ENCODE data around the gene MLH3. TPM values are rescaled to one million over a fixed set of nuclear protein-coding genes. Genes with fewer than 3 reads are reported as not detected.

Gene MLH3
- total RNA-seq, 1 donor from 2014 or later, result 17.1 TPM

DNA sequence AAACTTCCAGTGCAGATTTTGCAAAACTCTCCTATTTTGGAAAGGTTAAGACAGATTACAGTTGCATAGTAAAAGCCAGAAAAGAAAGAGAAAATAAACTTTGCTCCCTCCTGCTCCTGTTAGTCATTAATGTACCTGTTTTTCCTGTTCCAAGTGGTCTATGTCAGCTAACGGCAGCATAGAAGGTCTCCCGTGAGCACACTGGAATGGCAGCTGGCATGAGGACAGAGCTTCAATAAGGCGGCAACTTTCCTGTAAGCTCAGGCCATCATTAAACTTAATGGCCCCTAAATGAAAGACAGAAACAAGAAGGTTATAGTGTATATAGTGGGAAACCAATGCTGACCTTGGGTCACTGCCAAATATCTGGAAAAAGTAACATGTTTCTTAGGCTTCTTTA is 32.6 kb downstream of the MLH3 start:
- H3K9me3 Mint-ChIP-seq (ENCODE audit: unreplicated experiment), result peaks cover 1% of the 10 kb centered on the region
- no peak overlapping the region for H3K27ac Mint-ChIP-seq (ENCODE audit: unreplicated experiment)
- no peaks in the 10 kb centered on the region for H3K27me3 Mint-ChIP-seq (ENCODE audit: unreplicated experiment)
- no peak overlapping the region for H3K4me3 Mint-ChIP-seq (ENCODE audit: unreplicated experiment)
- no peak for DNase-seq
- no peaks in the 10 kb centered on the region for H3K36me3 Mint-ChIP-seq (ENCODE audit: unreplicated experiment)
- H3K4me1 Mint-ChIP-seq (ENCODE audit: low read depth, unreplicated experiment), result no peaks in the 10 kb centered on the region
- TF ChIP-seq, protein P1, sequence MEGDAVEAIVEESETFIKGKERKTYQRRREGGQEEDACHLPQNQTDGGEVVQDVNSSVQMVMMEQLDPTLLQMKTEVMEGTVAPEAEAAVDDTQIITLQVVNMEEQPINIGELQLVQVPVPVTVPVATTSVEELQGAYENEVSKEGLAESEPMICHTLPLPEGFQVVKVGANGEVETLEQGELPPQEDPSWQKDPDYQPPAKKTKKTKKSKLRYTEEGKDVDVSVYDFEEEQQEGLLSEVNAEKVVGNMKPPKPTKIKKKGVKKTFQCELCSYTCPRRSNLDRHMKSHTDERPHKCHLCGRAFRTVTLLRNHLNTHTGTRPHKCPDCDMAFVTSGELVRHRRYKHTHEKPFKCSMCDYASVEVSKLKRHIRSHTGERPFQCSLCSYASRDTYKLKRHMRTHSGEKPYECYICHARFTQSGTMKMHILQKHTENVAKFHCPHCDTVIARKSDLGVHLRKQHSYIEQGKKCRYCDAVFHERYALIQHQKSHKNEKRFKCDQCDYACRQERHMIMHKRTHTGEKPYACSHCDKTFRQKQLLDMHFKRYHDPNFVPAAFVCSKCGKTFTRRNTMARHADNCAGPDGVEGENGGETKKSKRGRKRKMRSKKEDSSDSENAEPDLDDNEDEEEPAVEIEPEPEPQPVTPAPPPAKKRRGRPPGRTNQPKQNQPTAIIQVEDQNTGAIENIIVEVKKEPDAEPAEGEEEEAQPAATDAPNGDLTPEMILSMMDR (IDR thresholded peaks at IDR 0.05; ENCODE audit: partially characterized antibody, unreplicated experiment), result no peak

DNA sequence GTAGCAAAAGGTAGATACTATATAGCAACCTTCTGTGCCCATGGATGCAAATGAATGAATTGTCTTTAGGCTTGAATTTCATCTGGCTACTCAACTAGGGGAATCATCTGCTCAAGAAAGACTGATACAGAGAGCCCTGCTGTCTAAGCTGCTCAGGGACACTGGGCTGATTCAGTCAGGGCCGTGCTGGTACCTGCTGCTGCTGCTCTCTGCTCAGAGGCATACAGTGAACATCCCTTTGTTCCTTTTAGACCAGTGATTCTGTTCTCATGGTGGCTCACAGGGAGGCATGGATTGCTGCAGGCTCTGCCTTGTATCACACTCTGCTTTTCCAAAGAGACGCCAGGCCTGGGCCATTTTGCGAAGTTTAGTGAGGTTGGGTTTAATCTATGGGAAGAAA is 34.5 kb downstream of the MLH3 start:
- H3K36me3 Mint-ChIP-seq (ENCODE audit: unreplicated experiment), result no peaks in the 10 kb centered on the region
- no peaks in the 10 kb centered on the region for H3K4me1 Mint-ChIP-seq (ENCODE audit: low read depth, unreplicated experiment)
- no peaks in the 10 kb centered on the region for H3K27me3 Mint-ChIP-seq (ENCODE audit: unreplicated experiment)
- no peak overlapping the region for H3K4me3 Mint-ChIP-seq (ENCODE audit: unreplicated experiment)
- H3K27ac Mint-ChIP-seq (ENCODE audit: unreplicated experiment), result peak overlapping the region; percentile 57
- no peaks in the 10 kb centered on the region for H3K9me3 Mint-ChIP-seq (ENCODE audit: unreplicated experiment)
- TF ChIP-seq, protein P1 (IDR thresholded peaks at IDR 0.05; ENCODE audit: partially characterized antibody, unreplicated experiment), result no peak
- DNase-seq, result peak; percentile 15

DNA sequence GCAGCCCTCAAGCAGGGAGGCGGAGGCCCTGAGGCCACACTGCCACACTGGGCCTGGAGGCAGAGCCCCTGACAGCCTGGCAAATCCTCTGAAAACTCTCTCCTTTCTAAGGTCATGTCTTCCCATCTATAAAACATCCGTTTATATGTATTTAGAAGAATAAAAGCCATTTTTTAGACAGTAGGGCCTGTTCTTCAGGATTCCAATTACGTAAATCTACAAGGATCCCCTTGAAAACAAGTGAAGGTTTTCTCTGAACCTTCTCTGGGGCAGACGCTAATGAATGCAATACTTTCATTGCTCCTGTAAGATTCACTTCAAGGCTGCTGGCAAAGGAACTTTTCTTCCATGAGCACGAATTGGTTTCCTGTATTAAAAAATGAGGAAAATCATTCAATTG is 35.8 kb downstream of the MLH3 start:
- Mint-ChIP-seq H3K9me3 (ENCODE audit: unreplicated experiment) (no peaks in the 10 kb centered on the region), H3K27ac (ENCODE audit: unreplicated experiment) (no peak overlapping the region), H3K36me3 (ENCODE audit: unreplicated experiment) (no peaks in the 10 kb centered on the region), H3K27me3 (ENCODE audit: unreplicated experiment) (no peaks in the 10 kb centered on the region), H3K4me1 (ENCODE audit: low read depth, unreplicated experiment) (no peaks in the 10 kb centered on the region), H3K4me3 (ENCODE audit: unreplicated experiment) (no peak overlapping the region)
- TF ChIP-seq, protein P1 (IDR thresholded peaks at IDR 0.05; ENCODE audit: partially characterized antibody, unreplicated experiment), result no peak
- DNase-seq, result no peak

DNA sequence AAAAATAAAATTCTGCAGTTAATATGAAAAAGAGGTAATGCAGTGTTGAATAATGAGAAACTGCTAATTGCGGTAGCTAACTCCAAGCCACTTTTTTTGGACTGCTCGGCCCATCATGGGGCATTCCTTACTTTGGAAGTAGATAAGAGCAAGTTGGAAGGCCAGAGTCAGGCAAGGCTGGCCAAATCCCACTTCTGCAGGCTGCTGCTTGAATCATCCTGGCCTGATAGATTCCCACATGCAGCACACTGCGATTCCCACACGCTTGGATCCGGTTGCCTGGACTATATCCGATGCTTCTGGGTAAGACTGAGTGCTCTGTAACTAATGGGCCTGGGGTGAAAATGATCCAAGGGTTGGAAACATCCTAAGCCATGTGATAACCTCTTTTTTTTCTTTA is 38.0 kb downstream of the MLH3 start:
- H3K27ac Mint-ChIP-seq (ENCODE audit: unreplicated experiment), result no peak overlapping the region

DNA sequence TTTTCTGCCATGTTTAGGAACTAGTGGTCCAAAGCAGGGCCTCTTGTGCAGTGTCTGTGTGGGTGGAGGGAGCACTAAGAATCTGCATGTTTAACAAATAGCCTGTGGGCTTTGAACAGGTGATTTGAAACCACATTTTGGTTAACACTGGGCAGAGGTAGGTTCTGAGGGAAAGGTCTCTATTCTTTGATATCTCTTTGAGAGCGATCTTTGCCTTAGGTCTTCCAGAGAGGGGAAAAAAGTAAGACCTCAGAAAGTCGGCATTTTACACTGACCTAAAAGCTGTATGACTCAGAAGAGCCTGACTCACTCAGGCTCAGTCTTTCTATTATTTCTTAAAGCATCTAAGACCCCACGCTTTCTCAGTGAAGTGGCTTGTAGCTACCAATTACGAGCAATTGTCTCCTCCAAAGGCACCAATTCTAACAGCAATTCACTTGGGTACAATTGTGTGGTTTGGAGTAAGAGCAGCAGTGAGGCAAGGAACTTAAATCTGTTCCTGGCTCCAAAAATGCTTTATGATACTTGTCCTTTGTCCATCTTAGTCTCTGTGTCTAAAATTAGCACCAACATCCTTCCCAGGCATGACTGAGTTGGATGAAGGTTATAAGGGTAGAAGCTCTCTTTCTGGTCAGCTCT is 39.8 kb downstream of the MLH3 start:
- no peak for DNase-seq
- H3K9me3 Mint-ChIP-seq (ENCODE audit: unreplicated experiment), result no peaks in the 10 kb centered on the region
- H3K27me3 Mint-ChIP-seq (ENCODE audit: unreplicated experiment), result no peaks in the 10 kb centered on the region
- H3K27ac Mint-ChIP-seq (ENCODE audit: unreplicated experiment), result no peak overlapping the region
- H3K4me1 Mint-ChIP-seq (ENCODE audit: low read depth, unreplicated experiment), result no peaks in the 10 kb centered on the region
- TF ChIP-seq, protein P1 (IDR thresholded peaks at IDR 0.05; ENCODE audit: partially characterized antibody, unreplicated experiment), result no peak
- H3K4me3 Mint-ChIP-seq (ENCODE audit: unreplicated experiment), result no peak overlapping the region
- H3K36me3 Mint-ChIP-seq (ENCODE audit: unreplicated experiment), result no peaks in the 10 kb centered on the region

More for the DNA sequence above, 38.0 kb downstream of the MLH3 start:
- Mint-ChIP-seq H3K4me1 (ENCODE audit: low read depth, unreplicated experiment) (no peaks in the 10 kb centered on the region), H3K4me3 (ENCODE audit: unreplicated experiment) (no peak overlapping the region), H3K27me3 (ENCODE audit: unreplicated experiment) (no peaks in the 10 kb centered on the region), H3K9me3 (ENCODE audit: unreplicated experiment) (no peaks in the 10 kb centered on the region), H3K36me3 (ENCODE audit: unreplicated experiment) (no peaks in the 10 kb centered on the region)
- TF ChIP-seq, protein P1 (IDR thresholded peaks at IDR 0.05; ENCODE audit: partially characterized antibody, unreplicated experiment), result no peak
- DNase-seq, result no peak
